Daoy (cell line): ENCODE data around the gene WDR48. TPM values are rescaled to one million over a fixed set of nuclear protein-coding genes. Genes with fewer than 3 reads are reported as not detected.

ENCODE experiments used
- DNase-seq: peaks from one replicate; pipeline ENCODE4 v3.0.0-alpha.2; 2015; ENCODE audit warnings: low read depth
- total RNA-seq: library from RNA; depleted of rRNA; stranded (reverse); fragments of >200 nt; shearing (Covaris generic); gene quantifications from 2 replicates; pipeline ENCODE4 v1.2.3, GENCODE V29; 2014

Gene WDR48
- total RNA-seq, 1 experiment from 2014 or later: 25.7 TPM

- peak; percentile 28 for DNase-seq
These were observed 49.3 kb downstream of the WDR48 start for GRCh38 chr3:39101022-39101689.

- DNase-seq: no peak
These were observed 50.9 kb downstream of the WDR48 start for GRCh38 chr3:39102504-39103323.

- DNase-seq: no peak
These were observed 51.5 kb downstream of the WDR48 start for GRCh38 chr3:39103324-39103693.

- DNase-seq: no peak
These were observed 52.2 kb downstream of the WDR48 start for GRCh38 chr3:39103791-39104552.

- DNase-seq: no peak
These were observed 53.3 kb downstream of the WDR48 start for GRCh38 chr3:39104961-39105686.

- no peak for DNase-seq
These were observed 53.9 kb downstream of the WDR48 start for GRCh38 chr3:39105687-39106063.

GRCh38 chr3:39106281-39106811, 54.5 kb downstream of the WDR48 start:
- DNase-seq: no peak

- peak; percentile 55 for DNase-seq
These were observed 55.1 kb downstream of the WDR48 start for GRCh38 chr3:39106851-39107387.

GRCh38 chr3:39107388-39108199, 55.8 kb downstream of the WDR48 start, which contains the start of the genes GORASP1 and TTC21A:
GORASP1 (minus strand) TSS chr3:39107627; CDS start chr3:39107541, 86 bp downstream.
TTC21A (plus strand) TSS chr3:39107680; CDS start chr3:39107838, 158 bp downstream.
- peak; percentile 84 for DNase-seq

GRCh38 chr3:39108200-39108710, 56.4 kb downstream of the WDR48 start:
- DNase-seq: no peak

GRCh38 chr3:39109086-39109485, 57.3 kb downstream of the WDR48 start:
- no peak for DNase-seq

GRCh38 chr3:39110041-39110639, 58.3 kb downstream of the WDR48 start:
- no peak for DNase-seq

GRCh38 chr3:39112113-39112512, 60.3 kb downstream of the WDR48 start:
- DNase-seq: no peak

GRCh38 chr3:39112535-39112934, 60.7 kb downstream of the WDR48 start:
- DNase-seq: no peak

- DNase-seq: no peak
These were observed 61.5 kb downstream of the WDR48 start for GRCh38 chr3:39113291-39113690.

- no peak for DNase-seq
These were observed 62.6 kb downstream of the WDR48 start for GRCh38 chr3:39114456-39114855.

- no peak for DNase-seq
These were observed 64.1 kb downstream of the WDR48 start for GRCh38 chr3:39115870-39116269.

GRCh38 chr3:39118079-39118478, 66.3 kb downstream of the WDR48 start:
- DNase-seq: no peak

GRCh38 chr3:39118931-39119660, 67.3 kb downstream of the WDR48 start:
- DNase-seq: no peak
